ENCODE results near the gene GAGE13. TPM values are rescaled to one million over a fixed set of nuclear protein-coding genes. Genes with fewer than 3 reads are reported as not detected.

GAGE13 gene
- total RNA-seq, 1 donor, result not detected

- H3K4me3 ChIP-seq (ENCODE audit: insufficient read depth, low read length), result peak overlapping the region; percentile 65
- DNase-seq (ENCODE audit: insufficient read length, low spot score, missing footprints), result peak; percentile 60
- peak overlapping the region; percentile 80 for H2AFZ ChIP-seq (ENCODE audit: low read length)
- TF ChIP-seq CTCF (IDR thresholded peaks at IDR 0.05; ENCODE audit: extremely low read depth, low read depth, low read length), result no peak
- H3K27me3 ChIP-seq (ENCODE audit: insufficient read depth, low read length), result no peaks in the 10 kb centered on the region
- no peaks in the 10 kb centered on the region for H3K79me2 ChIP-seq (ENCODE audit: insufficient read depth, low read length)
- H4K20me1 ChIP-seq (ENCODE audit: insufficient read depth, low read length), result no peaks in the 10 kb centered on the region
- H3K4me2 ChIP-seq (ENCODE audit: insufficient read depth, low read length), result peak overlapping the region; percentile 83
- H3K27ac ChIP-seq (ENCODE audit: low read depth, low read length), result no peak overlapping the region
- no peaks in the 10 kb centered on the region for H3K9me3 ChIP-seq (ENCODE audit: low read depth, low read length)
- H3K36me3 ChIP-seq (ENCODE audit: insufficient read depth, low read length), result no peaks in the 10 kb centered on the region
- no peaks in the 10 kb centered on the region for H3K4me1 ChIP-seq (ENCODE audit: insufficient read depth, low read length)
Observed at GRCh38 chrX:49308604-49309269, 22.6 kb upstream of the GAGE13 start.

GRCh38 chrX:49309401-49309981 lies 21.9 kb upstream of the GAGE13 start:
- no peaks in the 10 kb centered on the region for H3K27me3 ChIP-seq (ENCODE audit: insufficient read depth, low read length)
- H3K36me3 ChIP-seq (ENCODE audit: insufficient read depth, low read length), result no peaks in the 10 kb centered on the region
- H3K4me1 ChIP-seq (ENCODE audit: insufficient read depth, low read length), result no peaks in the 10 kb centered on the region
- no peaks in the 10 kb centered on the region for H4K20me1 ChIP-seq (ENCODE audit: insufficient read depth, low read length)
- H3K9me3 ChIP-seq (ENCODE audit: low read depth, low read length), result no peaks in the 10 kb centered on the region
- no peak for DNase-seq (ENCODE audit: insufficient read length, low spot score, missing footprints)
- peak overlapping the region; percentile 80 for H2AFZ ChIP-seq (ENCODE audit: low read length)
- H3K4me3 ChIP-seq (ENCODE audit: insufficient read depth, low read length), result peak overlapping the region; percentile 65
- peak overlapping the region; percentile 83 for H3K4me2 ChIP-seq (ENCODE audit: insufficient read depth, low read length)
- no peaks in the 10 kb centered on the region for H3K79me2 ChIP-seq (ENCODE audit: insufficient read depth, low read length)
- TF ChIP-seq CTCF (IDR thresholded peaks at IDR 0.05; ENCODE audit: extremely low read depth, low read depth, low read length), result no peak
- peak overlapping the region; percentile 27 for H3K27ac ChIP-seq (ENCODE audit: low read depth, low read length)

- no peak overlapping the region for H3K4me3 ChIP-seq (ENCODE audit: insufficient read depth, low read length)
- no peaks in the 10 kb centered on the region for H3K27me3 ChIP-seq (ENCODE audit: insufficient read depth, low read length)
Observed at GRCh38 chrX:49310371-49310770, 21.0 kb upstream of the GAGE13 start.

More at GRCh38 chrX:49310371-49310770, 21.0 kb upstream of the GAGE13 start:
- Histone ChIP-seq H3K36me3 (ENCODE audit: insufficient read depth, low read length) (no peaks in the 10 kb centered on the region), H3K4me1 (ENCODE audit: insufficient read depth, low read length) (no peaks in the 10 kb centered on the region), H2AFZ (ENCODE audit: low read length) (peak overlapping the region; percentile 80), H3K4me2 (ENCODE audit: insufficient read depth, low read length) (peak overlapping the region; percentile 83), H3K9me3 (ENCODE audit: low read depth, low read length) (no peaks in the 10 kb centered on the region), H3K79me2 (ENCODE audit: insufficient read depth, low read length) (no peaks in the 10 kb centered on the region), H4K20me1 (ENCODE audit: insufficient read depth, low read length) (no peaks in the 10 kb centered on the region), H3K27ac (ENCODE audit: low read depth, low read length) (no peak overlapping the region)
- TF ChIP-seq CTCF (IDR thresholded peaks at IDR 0.05; ENCODE audit: extremely low read depth, low read depth, low read length), result no peak
- no peak for DNase-seq (ENCODE audit: insufficient read length, low spot score, missing footprints)
